ENCODE measurements around the gene PCNA.
A peak's percentile ranks its signal among the peaks of the same experiment; 100 is the strongest.

PCNA gene

GRCh38 chr20:5119435-5120184, at the start of gene PCNA:
TSS of gene PCNA (minus strand) at chr20:5119958. CDS start at chr20:5119798, 160 bp downstream.
- peak; percentile 95 to 99 for DNase-seq

- DNase-seq = peak; percentile 45 to 84
Observed at GRCh38 chr20:5168651-5169396, 49.1 kb upstream of the PCNA start.

DNA sequence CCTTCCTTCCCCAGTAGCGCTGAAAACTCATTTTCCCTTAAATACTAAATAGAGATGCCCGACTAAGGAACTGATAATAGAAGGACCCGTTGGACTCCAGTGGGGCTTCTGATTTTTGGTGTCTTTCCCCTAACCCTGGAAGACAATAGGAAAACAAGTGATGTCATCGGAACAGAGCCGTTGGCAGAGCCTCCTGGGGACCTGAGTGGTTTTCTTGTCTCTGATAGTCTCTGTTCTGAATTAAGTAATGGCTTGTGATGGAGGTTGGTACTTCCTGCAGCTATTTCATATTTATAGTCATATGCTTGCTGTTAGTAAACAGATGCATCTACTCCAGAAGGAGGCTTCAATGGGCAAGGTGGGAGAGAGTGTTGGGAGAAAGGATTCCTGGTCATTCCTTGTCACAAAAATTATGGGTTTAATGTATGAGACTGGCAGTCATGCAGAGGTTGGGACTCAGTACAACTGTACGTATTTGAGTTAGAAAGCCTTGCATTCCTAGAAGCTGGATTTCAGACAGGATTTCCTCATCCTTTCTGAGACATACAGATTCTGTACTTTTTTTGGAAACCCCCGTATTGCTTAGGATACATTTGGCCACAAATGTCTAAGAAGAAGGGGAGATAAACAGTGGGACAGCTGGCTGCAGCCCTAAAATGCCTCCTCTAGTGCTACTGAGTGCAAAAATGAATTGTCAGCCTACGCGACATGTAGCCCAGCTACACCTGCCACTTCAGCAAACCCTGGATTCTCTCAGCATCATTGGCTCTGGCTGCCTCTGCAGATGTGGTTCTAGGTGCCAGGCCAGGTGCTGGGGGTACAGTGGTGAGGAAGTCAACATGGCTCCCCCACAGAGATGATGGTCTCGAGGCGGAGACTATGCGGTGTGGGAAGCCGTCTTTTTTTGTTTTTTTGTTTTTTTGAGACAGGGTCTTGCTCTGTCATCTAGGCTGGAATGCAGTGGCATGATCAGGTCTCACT, 45.2 kb upstream of the PCNA start:
- DNase-seq = no peak

DNA sequence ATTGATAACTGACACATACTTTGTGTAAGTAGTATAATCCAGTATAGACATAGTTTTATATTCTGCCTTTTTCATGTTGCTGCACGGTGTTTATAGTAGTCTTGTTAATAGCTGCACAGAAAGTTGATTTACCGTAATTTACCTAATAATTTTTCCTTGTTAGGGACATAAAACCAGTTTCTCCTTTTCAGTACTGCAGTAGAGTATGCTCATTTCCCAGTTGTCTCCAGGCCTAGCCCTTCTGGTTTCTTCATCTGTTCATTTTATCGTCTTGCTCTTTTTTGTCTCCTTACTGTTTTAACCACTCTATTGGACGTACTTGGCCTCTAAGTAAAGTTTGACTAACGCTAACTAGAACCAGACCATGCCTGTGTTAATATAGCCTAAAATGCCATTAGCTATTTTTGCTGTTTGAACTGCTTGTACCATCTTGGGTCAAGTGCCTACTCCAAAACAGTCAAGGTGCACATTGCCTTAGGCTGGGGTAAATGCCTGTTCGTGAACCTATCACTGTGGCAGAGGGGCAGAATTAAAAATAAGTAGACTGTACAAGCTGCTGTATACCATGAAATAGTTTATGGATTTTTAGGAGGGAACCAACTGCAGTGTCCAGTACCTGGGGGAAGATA, 41.9 kb upstream of the PCNA start:
- no peak for DNase-seq

DNA sequence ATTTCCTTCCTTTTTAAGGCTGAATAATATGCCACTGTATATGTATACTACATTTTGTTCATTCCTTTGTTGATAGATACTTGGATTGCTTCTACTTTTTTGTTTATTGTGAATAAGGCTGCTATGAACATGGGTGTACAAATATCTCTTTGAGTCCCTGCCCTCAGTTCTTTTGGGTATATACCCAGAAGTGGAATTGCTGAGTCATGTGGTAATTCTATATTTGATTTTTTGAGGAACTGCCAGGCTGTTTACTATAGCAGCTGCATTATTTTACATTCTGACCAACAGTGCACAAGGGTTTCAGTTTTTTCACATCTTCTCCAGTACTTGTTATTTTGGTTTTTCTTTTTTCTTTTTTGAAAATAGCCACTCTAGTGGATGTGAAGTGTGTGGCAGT, 41.1 kb upstream of the PCNA start:
- no peak for DNase-seq

DNA sequence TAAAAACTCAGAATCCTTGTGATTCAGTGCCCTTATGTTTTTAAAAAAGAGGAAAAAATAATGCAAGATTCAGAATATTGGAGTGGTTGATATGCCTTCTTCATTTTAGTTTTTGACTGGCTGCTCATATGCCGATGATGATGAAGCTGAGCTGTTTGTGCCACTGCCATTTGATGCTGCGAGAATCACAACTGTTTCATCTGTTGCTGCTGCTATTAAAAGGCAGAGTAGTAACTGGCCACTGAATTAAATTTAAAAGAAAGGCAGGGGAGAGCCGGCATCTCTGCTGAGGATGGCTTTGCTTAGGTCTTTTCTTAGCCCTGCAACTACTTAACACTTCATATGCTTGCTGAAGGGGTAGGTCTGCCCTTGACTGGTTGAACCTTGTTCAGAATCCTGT, 40.2 kb upstream of the PCNA start:
- no peak for DNase-seq

DNA sequence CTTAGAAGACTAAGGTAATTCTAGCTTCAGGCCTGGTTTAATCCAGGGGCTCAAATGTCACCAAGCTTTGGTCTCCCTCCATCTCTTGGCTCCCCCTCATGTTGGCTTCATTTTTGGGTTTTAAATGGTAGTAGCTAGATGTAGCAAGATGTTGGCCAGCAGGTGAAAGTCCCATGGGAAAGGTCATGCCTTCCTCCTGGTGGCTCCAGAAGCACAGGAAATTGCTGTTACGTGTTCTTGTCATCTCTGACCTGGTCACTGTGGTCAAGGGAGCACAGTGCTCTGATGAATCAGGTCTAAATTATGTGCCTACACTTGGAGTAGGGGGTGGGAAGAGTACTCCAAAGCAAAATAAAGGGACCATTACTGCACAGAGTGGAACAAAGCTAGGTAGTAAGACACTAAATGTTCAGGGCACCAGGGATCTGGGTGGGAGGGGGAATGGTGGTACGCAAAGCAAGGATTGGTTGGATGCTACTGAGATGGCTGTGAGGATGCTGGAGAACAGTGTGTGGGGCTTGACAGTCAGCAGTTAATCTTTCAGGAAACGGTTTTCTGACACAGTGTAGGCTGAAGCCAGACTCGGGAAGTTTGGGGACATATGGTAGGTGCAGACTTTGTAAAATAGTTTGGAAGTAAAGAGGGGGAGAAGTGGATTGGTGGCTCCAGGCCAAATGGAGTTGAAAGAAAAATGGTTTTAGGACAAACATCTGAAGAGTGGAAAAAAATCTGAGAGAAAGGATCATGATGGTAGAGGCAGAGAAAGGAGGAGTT, 37.1 kb upstream of the PCNA start:
- peak in 1 of 2 experiments; percentile 51 for DNase-seq

GRCh38 chr20:5155404-5155803, 35.6 kb upstream of the PCNA start:
- peak in 1 of 2 experiments; percentile 98 for DNase-seq

DNA sequence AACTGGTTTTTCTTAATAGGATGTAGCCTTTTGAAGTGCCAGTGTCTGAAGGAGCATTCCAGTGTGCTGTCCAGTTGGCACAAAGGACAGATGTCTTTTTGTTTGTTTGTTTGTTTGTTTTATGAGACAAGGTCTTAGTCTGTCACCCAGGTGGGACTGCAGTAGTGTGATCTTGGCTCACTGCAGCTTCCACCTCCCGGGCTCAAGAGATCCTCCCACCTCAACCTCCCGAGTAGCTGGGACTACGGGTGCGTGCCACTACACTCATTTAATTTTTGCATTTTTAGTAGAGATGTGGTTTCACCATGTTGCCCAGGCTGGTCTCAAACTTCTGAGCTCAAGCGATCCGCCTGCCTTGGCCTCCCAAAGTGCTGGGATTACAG, 34.8 kb upstream of the PCNA start:
- DNase-seq = no peak

DNA sequence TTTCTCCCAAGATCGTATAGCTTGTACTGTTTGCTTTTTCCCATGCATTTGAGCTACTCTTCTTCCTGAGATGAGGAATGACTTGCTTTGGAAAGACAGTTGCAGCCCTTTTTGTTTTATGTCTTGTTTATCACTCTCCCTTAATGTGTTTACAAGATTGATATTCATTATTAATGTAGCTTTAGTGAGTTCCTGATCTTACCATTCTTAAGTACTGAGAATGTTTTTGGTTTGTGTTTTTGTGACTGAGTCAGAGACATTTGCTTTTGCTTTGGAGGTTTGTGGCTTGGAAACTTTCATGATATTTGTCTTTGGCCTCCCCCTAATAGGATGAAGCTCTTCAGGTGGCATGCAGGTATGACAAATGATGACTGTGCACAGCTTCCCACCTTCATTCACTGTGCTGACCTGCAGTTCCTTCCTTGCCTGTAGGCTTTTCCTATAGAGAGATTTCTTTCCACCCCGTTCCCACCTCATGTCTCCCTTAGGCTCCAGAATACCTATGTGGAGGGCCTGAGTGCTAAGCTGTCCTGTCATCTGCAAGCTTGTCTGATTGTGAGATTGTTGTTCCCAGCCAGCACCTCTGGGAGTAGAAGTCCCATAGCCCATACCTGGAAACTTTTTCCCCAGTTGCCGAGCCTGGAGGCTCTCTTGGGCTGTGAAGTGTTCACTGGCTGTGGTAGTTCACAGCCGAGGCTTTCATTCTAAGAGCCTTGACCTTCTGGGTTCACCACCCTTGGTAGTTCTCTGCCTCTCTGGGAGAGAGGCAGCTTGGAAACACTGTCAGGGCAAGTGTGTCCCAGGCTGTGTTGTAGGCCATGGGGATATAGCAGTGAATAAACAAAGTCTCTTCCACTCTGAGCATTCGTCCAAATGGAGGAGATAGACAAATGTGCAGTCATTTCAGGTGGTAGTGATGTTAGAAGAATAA, 34.1 kb upstream of the PCNA start:
- no peak for DNase-seq

DNA sequence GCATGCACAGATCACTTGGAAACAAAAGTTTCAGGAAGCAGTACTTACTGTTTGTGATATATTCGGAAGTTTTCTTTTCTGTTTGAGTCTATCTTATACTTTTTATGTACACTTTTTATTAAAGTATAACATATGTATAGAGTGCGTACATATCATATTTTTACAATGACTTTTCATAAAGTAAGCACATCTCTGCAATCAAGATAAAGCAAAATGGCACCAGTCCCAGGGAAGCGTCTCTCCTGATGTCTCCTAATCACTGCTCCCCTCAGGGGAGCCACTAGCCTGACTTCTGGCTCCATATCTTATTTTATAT, 33.4 kb upstream of the PCNA start:
- no peak for DNase-seq

- DNase-seq = peak in 1 of 2 experiments; percentile 18
Observed at GRCh38 chr20:5150226-5151076, 30.7 kb upstream of the PCNA start.

GRCh38 chr20:5149892-5150225, 30.1 kb upstream of the PCNA start:
- no peak for DNase-seq

GRCh38 chr20:5148581-5148980, 28.8 kb upstream of the PCNA start:
- DNase-seq = no peak

GRCh38 chr20:5146871-5147592, 27.3 kb upstream of the PCNA start:
- DNase-seq = no peak

GRCh38 chr20:5146099-5146668, 26.4 kb upstream of the PCNA start:
- no peak for DNase-seq

DNA sequence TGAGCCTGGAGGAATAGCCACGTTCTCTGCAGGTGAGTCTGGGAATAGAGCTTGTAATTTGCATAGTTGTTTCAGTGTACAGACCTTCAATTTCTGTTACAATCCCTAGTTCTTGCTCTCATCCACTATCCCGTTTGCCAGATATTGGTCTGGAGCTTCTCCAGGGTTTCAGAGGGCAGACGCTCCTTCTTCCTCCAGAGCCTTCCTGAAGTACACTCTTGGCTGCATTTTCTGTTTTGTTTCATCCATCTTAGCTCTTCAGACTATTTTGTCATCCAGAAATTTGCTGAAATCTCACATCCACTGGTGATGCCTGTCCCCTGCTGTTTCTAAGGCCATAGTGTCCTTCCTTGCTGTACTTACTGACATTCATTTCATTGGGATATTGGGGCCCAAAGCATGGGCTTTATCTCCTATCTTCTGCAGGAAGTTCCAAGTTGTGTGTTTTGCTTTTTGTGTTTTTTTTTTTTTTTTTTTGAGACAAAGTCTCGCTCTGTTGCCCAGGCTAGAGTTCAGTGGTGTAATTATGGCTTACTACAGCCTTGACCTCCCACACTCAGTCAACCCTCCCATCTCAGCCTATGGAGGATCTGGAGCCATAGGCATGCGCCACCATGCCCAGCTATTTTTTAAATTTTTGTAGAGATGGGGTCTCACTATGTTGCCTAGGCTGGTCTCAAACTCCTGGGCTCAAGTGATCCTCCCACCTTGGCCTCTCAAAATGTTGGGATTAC, 25.8 kb upstream of the PCNA start:
- no peak for DNase-seq

GRCh38 chr20:5143851-5144250, 24.1 kb upstream of the PCNA start:
- no peak for DNase-seq

Data from NCI-H524 (cell line).